Measurements from ENCODE around the gene APOA5. TPM values are rescaled to one million over a fixed set of nuclear protein-coding genes. Genes with fewer than 3 reads are reported as not detected.
A peak's percentile ranks its signal among the peaks of the same experiment; 100 is the strongest.

APOA5 gene
- total and polyA plus RNA-seq, 2 donors (not counting 3 experiments of a cell fraction or from before 2014, with no cell fraction given), result not detected

DNA sequence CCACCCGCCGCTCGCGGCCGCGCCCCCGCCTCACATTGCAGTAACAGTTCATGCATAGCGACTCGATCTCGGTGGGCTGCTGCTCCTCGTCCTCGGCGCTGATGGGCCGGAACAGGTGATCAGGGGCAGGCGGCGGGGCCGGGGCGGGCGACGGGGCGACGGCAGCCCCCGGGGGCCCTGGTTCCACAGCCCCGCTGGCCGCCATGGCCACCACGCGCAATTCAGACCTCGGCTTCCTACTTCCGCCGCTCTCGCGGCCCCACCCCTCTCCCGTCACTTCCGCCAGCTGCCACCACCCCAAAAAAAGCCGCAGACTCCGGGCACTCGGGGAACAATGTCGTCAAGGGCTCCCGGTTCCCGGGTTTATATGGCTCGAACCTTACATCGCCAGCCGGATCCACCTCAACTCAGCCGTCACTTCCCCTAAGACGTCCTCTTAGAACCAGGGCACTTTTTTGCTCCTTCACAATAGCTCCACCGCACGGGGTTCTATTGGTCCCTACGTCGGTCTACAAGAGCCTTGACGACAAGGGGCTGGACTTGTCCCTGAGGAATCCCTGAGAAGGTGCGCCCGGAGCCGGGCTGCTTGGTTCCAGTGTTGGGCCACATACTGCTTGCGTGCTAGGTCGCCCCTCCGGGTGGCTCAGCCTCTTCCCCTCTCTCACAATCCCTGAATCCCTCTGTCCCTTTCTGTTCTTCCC, 3.7 kb downstream of the APOA5 start, which contains the start of gene ZPR1:
ZPR1 (minus strand) TSS at position 238 of the 701 bp plus-strand sequence; CDS start at position 205, 33 bp downstream.
- TF ChIP-seq EZH2 (IDR thresholded peaks at IDR 0.05; ENCODE audit: borderline replicate concordance, low read depth, low read length, severe bottlenecking) (no peak), POLR2A (IDR thresholded peaks at IDR 0.05; ENCODE audit: low read depth, low read length) (peak; percentile 97), MAX (IDR thresholded peaks at IDR 0.05; ENCODE audit: insufficient read depth, insufficient read length) (peak; percentile 28), POLR2AphosphoS5 (IDR thresholded peaks at IDR 0.05; ENCODE audit: insufficient read depth, low read depth, low read length) (peak; percentile 96), MYC (IDR thresholded peaks at IDR 0.05; ENCODE audit: low read depth, low read length) (no peak), JUN (IDR thresholded peaks at IDR 0.05; ENCODE audit: borderline replicate concordance, insufficient read depth, insufficient read length, low read depth) (no peak), FOS (IDR thresholded peaks at IDR 0.05; ENCODE audit: borderline replicate concordance, insufficient read depth, low read length) (no peak), GATA2 (IDR thresholded peaks at IDR 0.05; ENCODE audit: insufficient read depth, insufficient read length, low read depth, low read length) (no peak)
- TF ChIP-seq, protein P1, sequence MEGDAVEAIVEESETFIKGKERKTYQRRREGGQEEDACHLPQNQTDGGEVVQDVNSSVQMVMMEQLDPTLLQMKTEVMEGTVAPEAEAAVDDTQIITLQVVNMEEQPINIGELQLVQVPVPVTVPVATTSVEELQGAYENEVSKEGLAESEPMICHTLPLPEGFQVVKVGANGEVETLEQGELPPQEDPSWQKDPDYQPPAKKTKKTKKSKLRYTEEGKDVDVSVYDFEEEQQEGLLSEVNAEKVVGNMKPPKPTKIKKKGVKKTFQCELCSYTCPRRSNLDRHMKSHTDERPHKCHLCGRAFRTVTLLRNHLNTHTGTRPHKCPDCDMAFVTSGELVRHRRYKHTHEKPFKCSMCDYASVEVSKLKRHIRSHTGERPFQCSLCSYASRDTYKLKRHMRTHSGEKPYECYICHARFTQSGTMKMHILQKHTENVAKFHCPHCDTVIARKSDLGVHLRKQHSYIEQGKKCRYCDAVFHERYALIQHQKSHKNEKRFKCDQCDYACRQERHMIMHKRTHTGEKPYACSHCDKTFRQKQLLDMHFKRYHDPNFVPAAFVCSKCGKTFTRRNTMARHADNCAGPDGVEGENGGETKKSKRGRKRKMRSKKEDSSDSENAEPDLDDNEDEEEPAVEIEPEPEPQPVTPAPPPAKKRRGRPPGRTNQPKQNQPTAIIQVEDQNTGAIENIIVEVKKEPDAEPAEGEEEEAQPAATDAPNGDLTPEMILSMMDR (IDR thresholded peaks at IDR 0.05; ENCODE audit: extremely low read depth in 1 of 2, insufficient read depth in 1 of 2, low read depth in 1 of 2, low read length in 2 of 2), result no peak
- Histone ChIP-seq H3K4me3 (replicated peaks in 1 of 3; ENCODE audit: insufficient read depth in 1 of 3, low read depth in 1 of 3, low read length in 3 of 3) (peak within 1 kb of the TSS; percentile 76 to 92 (median 88)), H3K36me3 (ENCODE audit: control insufficient read depth in 2 of 2, extremely low read depth in 1 of 2, insufficient read depth in 2 of 2, low read length in 2 of 2) (peaks cover 19 to 22% of the 10 kb centered on the region in 2 experiments), H3K27me3 (ENCODE audit: control insufficient read depth in 2 of 2, insufficient read depth in 2 of 2, low read length in 2 of 2) (no peaks in the 10 kb centered on the region), H3K9ac (replicated peaks; ENCODE audit: extremely low read depth, insufficient read depth, low read length) (peak within 1 kb of the TSS; percentile 88), H2AFZ (ENCODE audit: low read depth, low read length) (peak within 1 kb of the TSS; percentile 92), H3K9me1 (replicated peaks; ENCODE audit: control insufficient read depth, extremely low read depth, insufficient read depth, low read length) (no peaks in the 10 kb centered on the region), H3K4me1 (ENCODE audit: control insufficient read depth, extremely low read depth, insufficient read depth, low read length) (peaks cover 13% of the 10 kb centered on the region), H3K79me2 (ENCODE audit: control insufficient read depth, insufficient read depth, low read length) (peaks cover 15% of the 10 kb centered on the region), H3K4me2 (ENCODE audit: insufficient read depth, low read length) (peak within 1 kb of the TSS; percentile 96), H3K27ac (ENCODE audit: insufficient read depth, low read depth, low read length) (peak within 1 kb of the TSS; percentile 52), H3K9me3 (replicated peaks; ENCODE audit: control insufficient read depth, insufficient read depth, low read length) (no peaks in the 10 kb centered on the region), H4K20me1 (replicated peaks; ENCODE audit: control insufficient read depth, extremely low read depth, insufficient read depth, low read length) (no peaks in the 10 kb centered on the region)
- BruUV-seq (replicated peaks), result TSS peak; percentile 98
- POLR2A ChIA-PET, result interaction anchor here (0.5 to 1.4 kb wide), 5 partner anchors 68 to 413 kb away, joined by 3 to 8 read pairs (median 3); partner anchors contain the start of gene SIK3
- CTCF ChIA-PET, result interaction anchor here (1.0 to 6.2 kb wide), 8 partner anchors 13 to 439 kb away, joined by 3 to 210 read pairs (median 4); no protein-coding TSS in a partner anchor
- intact Hi-C loops (cut with micrococcal nuclease), result loop anchor here (1.0 to 5.0 kb wide), 2 partner anchors 16 to 539 kb away; partner anchors contain the start of genes BUD13 and CEP164
- DNase-seq (ENCODE audit: low read depth, low spot score) (peak; percentile 79), FAIRE-seq (peak; percentile 72)
- dilution Hi-C loops (cut with MboI; ENCODE audit: extremely low pct_ligation_motif_present, low sequenced_read_pairs), result no loop called here
